ENCODE measurements around the gene DNAH7. TPM values are rescaled to one million over a fixed set of nuclear protein-coding genes. Genes with fewer than 3 reads are reported as not detected.

The DNAH7 gene
- total and polyA plus RNA-seq, 2 of the 8 experiments (the other 6 are each of a cell fraction or from before 2014, with no cell fraction given): 0.07 to 0.08 TPM

- TF ChIP-seq CBX8 (IDR thresholded peaks at IDR 0.05; ENCODE audit: borderline replicate concordance, low read depth, low read length) (no peak), KDM5A (IDR thresholded peaks at IDR 0.05; ENCODE audit: low read length) (no peak), SP1 (IDR thresholded peaks at IDR 0.05; ENCODE audit: low read depth, low read length) (no peak)
Observed at GRCh38 chr2:195763866-195764265, 304.8 kb downstream of the DNAH7 start (continued).
